NB4 (cell line): ENCODE data around the gene LAT.

ENCODE experiments used
- DNase-seq: peaks from one replicate; pipeline ENCODE4 v3.0.0; 2010; ENCODE audit warnings: low read depth
- H3K4me3 ChIP-seq: one replicate; pipeline ENCODE4 v1.5.1; 2011; ENCODE audit warnings: mild to moderate bottlenecking, low read depth, low read length, moderate library complexity
- MAX ChIP-seq: IDR thresholded peaks from 2 replicates; pipeline ENCODE4 v1.6.1; 2011; ENCODE audit warnings: low read depth, low read length
- MYC ChIP-seq: IDR thresholded peaks from 2 replicates; pipeline ENCODE4 v1.6.1; 2011; ENCODE audit warnings: low read depth, low read length
- POLR2A ChIP-seq: IDR thresholded peaks from 2 replicates; pipeline ENCODE4 v1.6.1; 2011; ENCODE audit warnings: mild to moderate bottlenecking; ENCODE audit not compliant: insufficient read length; ENCODE audit errors: extremely low read depth
- TF ChIP-seq, protein P1 (sequence below): IDR thresholded peaks from one replicate; pipeline ENCODE4 v1.5.1; 2012; ENCODE audit warnings: low read depth, low read length

LAT gene

DNA sequence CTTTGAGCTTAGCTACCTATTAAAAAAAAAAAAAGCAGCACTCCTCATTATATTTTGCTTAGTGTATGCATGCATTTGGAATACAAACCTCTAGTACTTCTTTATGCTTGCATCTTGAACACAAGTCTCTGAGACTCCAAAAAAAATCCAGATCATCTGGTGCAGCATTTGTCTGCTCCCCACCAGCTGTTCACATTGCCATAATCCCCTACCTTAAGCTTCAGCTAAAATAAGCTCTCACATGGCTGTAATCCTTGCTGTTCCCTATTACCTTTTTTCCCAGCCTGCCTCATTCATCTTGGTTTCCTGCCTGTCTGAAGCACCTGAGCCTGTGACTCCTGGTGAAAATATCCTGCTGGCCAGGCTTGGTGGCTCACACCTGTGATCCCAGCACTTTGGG lies 41.6 kb upstream of the LAT start:
- H3K4me3 ChIP-seq: no peak overlapping the region
- DNase-seq: no peak
- TF ChIP-seq MYC: no peak
- TF ChIP-seq POLR2A: no peak
- TF ChIP-seq, protein P1, sequence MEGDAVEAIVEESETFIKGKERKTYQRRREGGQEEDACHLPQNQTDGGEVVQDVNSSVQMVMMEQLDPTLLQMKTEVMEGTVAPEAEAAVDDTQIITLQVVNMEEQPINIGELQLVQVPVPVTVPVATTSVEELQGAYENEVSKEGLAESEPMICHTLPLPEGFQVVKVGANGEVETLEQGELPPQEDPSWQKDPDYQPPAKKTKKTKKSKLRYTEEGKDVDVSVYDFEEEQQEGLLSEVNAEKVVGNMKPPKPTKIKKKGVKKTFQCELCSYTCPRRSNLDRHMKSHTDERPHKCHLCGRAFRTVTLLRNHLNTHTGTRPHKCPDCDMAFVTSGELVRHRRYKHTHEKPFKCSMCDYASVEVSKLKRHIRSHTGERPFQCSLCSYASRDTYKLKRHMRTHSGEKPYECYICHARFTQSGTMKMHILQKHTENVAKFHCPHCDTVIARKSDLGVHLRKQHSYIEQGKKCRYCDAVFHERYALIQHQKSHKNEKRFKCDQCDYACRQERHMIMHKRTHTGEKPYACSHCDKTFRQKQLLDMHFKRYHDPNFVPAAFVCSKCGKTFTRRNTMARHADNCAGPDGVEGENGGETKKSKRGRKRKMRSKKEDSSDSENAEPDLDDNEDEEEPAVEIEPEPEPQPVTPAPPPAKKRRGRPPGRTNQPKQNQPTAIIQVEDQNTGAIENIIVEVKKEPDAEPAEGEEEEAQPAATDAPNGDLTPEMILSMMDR: no peak
- TF ChIP-seq MAX: no peak

- TF ChIP-seq, protein P1: no peak
- TF ChIP-seq POLR2A: no peak
- TF ChIP-seq MYC: no peak
- no peak for TF ChIP-seq MAX
- no peak for DNase-seq
- no peak overlapping the region for H3K4me3 ChIP-seq
These were observed 38.2 kb upstream of the LAT start for GRCh38 chr16:28946681-28947080.

GRCh38 chr16:28950648-28951409 lies 34.0 kb upstream of the LAT start, which contains the start of gene NFATC2IP:
Gene NFATC2IP, plus strand, starts transcription at chr16:28950937. Its CDS starts 75 bp downstream, at chr16:28951012.
- DNase-seq: peak; percentile 99
- peak within 1 kb of the TSS; percentile 88 for H3K4me3 ChIP-seq
- TF ChIP-seq, protein P1: no peak
- TF ChIP-seq MAX (0 out of 2 replicates have a peak, but pooled peaks have one; percentile 35), MYC (peak; percentile 48), POLR2A (peak; percentile 76)

GRCh38 chr16:28951410-28951943 lies 33.4 kb upstream of the LAT start:
- DNase-seq: peak; percentile 56

GRCh38 chr16:28958216-28958615 lies 26.6 kb upstream of the LAT start:
- no peak for DNase-seq
- no peak for TF ChIP-seq POLR2A
- no peak for TF ChIP-seq MYC
- TF ChIP-seq, protein P1: no peak
- no peak for TF ChIP-seq MAX
- no peak overlapping the region for H3K4me3 ChIP-seq

More at GRCh38 chr16:28951410-28951943, 33.4 kb upstream of the LAT start:
- H3K4me3 ChIP-seq: peak overlapping the region; percentile 88
- TF ChIP-seq, protein P1: no peak
- TF ChIP-seq MAX (no peak), MYC (no peak), POLR2A (no peak)
